ENCODE data around the gene GRIFIN. TPM values are rescaled to one million over a fixed set of nuclear protein-coding genes. Genes with fewer than 3 reads are reported as not detected.
A peak's percentile ranks its signal among the peaks of the same experiment; 100 is the strongest.

The GRIFIN gene
- total and polyA plus RNA-seq, 10 donors, result not detected

GRCh38 chr7:2446676-2447075 is 29.5 kb downstream of the GRIFIN start:
- Histone ChIP-seq H3K4me1 (peaks cover 3 to 47% (median 15%) of the 10 kb centered on the region in 6 donors), H3K27me3 (replicated peaks in 1 of 7) (no peaks in the 10 kb centered on the region), H3K9me3 (no peaks in the 10 kb centered on the region), H3K36me3 (peaks cover 0 to 51% (median 3%) of the 10 kb centered on the region in 6 donors), H3K4me3 (no peak overlapping the region), H3K27ac (peak overlapping the region in 1 of 8 donors; percentile 21)
- TF ChIP-seq POLR2A (IDR thresholded peaks at IDR 0.05) (no peak), POLR2AphosphoS5 (IDR thresholded peaks at IDR 0.05) (no peak), CTCF (IDR thresholded peaks at IDR 0.05 in 8 of 11, conservative IDR thresholded peaks at IDR 0.05 in 3 of 11) (no peak)
- intact Hi-C loops (cut with DNase I; ENCODE audit: low total_unique reads), result no loop called here
- no peak for DNase-seq
- WGBS, 5 donors, result 76 to 94% (median 84%) methylated on average over 6 to 10 of the region's 10 CpGs

- Histone ChIP-seq H3K27me3 (replicated peaks in 1 of 7) (no peaks in the 10 kb centered on the region), H3K4me3 (no peak overlapping the region), H3K9me3 (no peaks in the 10 kb centered on the region), H3K36me3 (peaks cover 0 to 51% (median 3%) of the 10 kb centered on the region in 6 donors), H3K4me1 (peaks cover 0 to 47% (median 9%) of the 10 kb centered on the region in 6 donors), H3K27ac (peak overlapping the region in 2 of 8 donors; percentile 8 to 21)
- DNase-seq, result no peak
- TF ChIP-seq POLR2A (IDR thresholded peaks at IDR 0.05), result no peak
- peak in 2 of 3 donors; percentile 10 to 57 for TF ChIP-seq POLR2AphosphoS5 (IDR thresholded peaks at IDR 0.05)
- no peak for TF ChIP-seq CTCF (IDR thresholded peaks at IDR 0.05 in 8 of 11, conservative IDR thresholded peaks at IDR 0.05 in 3 of 11)
- intact Hi-C loops (cut with DNase I; ENCODE audit: low total_unique reads), result no loop called here
- WGBS, 5 donors, result 67 to 80% (median 74%) methylated on average over 21 of the region's 21 CpGs
Measured at GRCh38 chr7:2445898-2446555, 30.2 kb downstream of the GRIFIN start.

- Histone ChIP-seq H3K4me1 (peaks cover 0 to 42% (median 6%) of the 10 kb centered on the region in 6 donors), H3K36me3 (peaks cover 0 to 52% (median 3%) of the 10 kb centered on the region in 6 donors), H3K4me3 (no peak overlapping the region), H3K27ac (peak overlapping the region in 4 of 8 donors; percentile 6 to 47 (median 30)), H3K9me3 (no peaks in the 10 kb centered on the region), H3K27me3 (replicated peaks in 1 of 7) (no peaks in the 10 kb centered on the region)
- WGBS, 5 donors, result 77 to 90% (median 87%) methylated on average over 10 of the region's 10 CpGs
- intact Hi-C loops (cut with DNase I; ENCODE audit: low total_unique reads), result no loop called here
- TF ChIP-seq POLR2AphosphoS5 (IDR thresholded peaks at IDR 0.05), result no peak
- TF ChIP-seq POLR2A (IDR thresholded peaks at IDR 0.05), result no peak
- TF ChIP-seq CTCF (IDR thresholded peaks at IDR 0.05 in 8 of 11, conservative IDR thresholded peaks at IDR 0.05 in 3 of 11), result no peak
- DNase-seq, result no peak
Measured at GRCh38 chr7:2445047-2445446, 31.2 kb downstream of the GRIFIN start.

- H3K27me3 ChIP-seq (replicated peaks in 1 of 7), result no peaks in the 10 kb centered on the region
- H3K4me1 ChIP-seq, result peaks cover 0 to 42% (median 6%) of the 10 kb centered on the region in 6 donors
- intact Hi-C loops (cut with DNase I; ENCODE audit: low total_unique reads), result no loop called here
- WGBS, 5 donors, result 75 to 83% (median 81%) methylated on average over 3 of the region's 3 CpGs
- peaks cover 0 to 58% (median 3%) of the 10 kb centered on the region in 6 donors for H3K36me3 ChIP-seq
- H3K9me3 ChIP-seq, result no peaks in the 10 kb centered on the region
- no peak overlapping the region for H3K4me3 ChIP-seq
- TF ChIP-seq POLR2AphosphoS5 (IDR thresholded peaks at IDR 0.05), result no peak
- no peak for TF ChIP-seq POLR2A (IDR thresholded peaks at IDR 0.05)
- no peak for TF ChIP-seq CTCF (IDR thresholded peaks at IDR 0.05 in 8 of 11, conservative IDR thresholded peaks at IDR 0.05 in 3 of 11)
- no peak for DNase-seq
- H3K27ac ChIP-seq, result peak overlapping the region in 5 of 8 donors; percentile 14 to 47 (median 26)
Measured at GRCh38 chr7:2444476-2444875, 31.7 kb downstream of the GRIFIN start.

All from spleen (tissue), 11 donors.